Smooth muscle cell (in vitro differentiated cells): ENCODE results near the gene P2RY11. TPM values are rescaled to one million over a fixed set of nuclear protein-coding genes. Genes with fewer than 3 reads are reported as not detected.

ENCODE experiments used
- DNase-seq: peaks from one replicate; lab custom pipeline; 2025; ENCODE audit not compliant: unreplicated experiment; lab: John Stamatoyannopoulos, UW
- H2AFZ ChIP-seq: fragments of 200-600 bp; sonication (generic); 2 replicates; pipeline ENCODE4 v1.6.0; 2016; ENCODE audit warnings: antibody characterized with exemption, low read depth, mild to moderate bottlenecking
- H3F3A ChIP-seq: fragments of 200-600 bp; sonication (generic); 2 replicates; pipeline ENCODE4 v1.6.0; 2017; ENCODE audit warnings: antibody characterized with exemption, low read depth
- H3K27ac ChIP-seq: fragments of 200-600 bp; sonication (generic); 2 replicates; pipeline ENCODE4 v1.5.1; 2016; ENCODE audit warnings: low read depth, mild to moderate bottlenecking
- H3K27me3 ChIP-seq: fragments of 200-600 bp; sonication (generic); 2 replicates; pipeline ENCODE4 v1.6.1; 2016; ENCODE audit warnings: low read depth, mild to moderate bottlenecking
- H3K36me3 ChIP-seq: fragments of 200-600 bp; sonication (generic); 2 replicates; pipeline ENCODE4 v1.5.1; 2016; ENCODE audit warnings: low read depth
- H3K4me1 ChIP-seq: fragments of 200-600 bp; sonication (generic); 2 replicates; pipeline ENCODE4 v1.5.1; 2016; ENCODE audit warnings: low read depth
- H3K4me2 ChIP-seq: fragments of 200-600 bp; sonication (generic); 2 replicates; pipeline ENCODE4 v1.6.0; 2016; ENCODE audit warnings: mild to moderate bottlenecking
- H3K4me3 ChIP-seq: fragments of 200-600 bp; sonication (generic); 2 replicates; pipeline ENCODE4 v1.5.1; 2016; ENCODE audit warnings: mild to moderate bottlenecking
- H3K79me2 ChIP-seq: fragments of 200-600 bp; sonication (generic); 2 replicates; pipeline ENCODE4 v1.6.0; 2016; ENCODE audit warnings: low read depth, mild to moderate bottlenecking
- H3K9ac ChIP-seq: fragments of 200-600 bp; sonication (generic); 2 replicates; pipeline ENCODE4 v1.6.0; 2016; ENCODE audit warnings: low read depth
- H3K9me3 ChIP-seq: fragments of 200-600 bp; sonication (generic); replicated peaks from 2 replicates; pipeline ENCODE4 v1.5.1; 2016; ENCODE audit warnings: low read depth
- H4K20me1 ChIP-seq: fragments of 200-600 bp; sonication (generic); 2 replicates; pipeline ENCODE4 v1.6.0; 2016; ENCODE audit warnings: low read depth
- CTCF ChIP-seq: fragments of 200-600 bp; sonication (generic); IDR thresholded peaks from 2 replicates; pipeline ENCODE4 v1.5.1; 2017; ENCODE audit warnings: borderline replicate concordance, mild to moderate bottlenecking, antibody characterized with exemption; ENCODE audit not compliant: insufficient read depth, poor library complexity, severe bottlenecking
- WGBS: methylation state at CpG from one replicate; pipeline ENCODE4 v1.1.7; 2016; ENCODE audit warnings: low lambda C conversion rate; 5-methylcytosine and 5-hydroxymethylcytosine counted together
- polyA plus RNA-seq: library from polyadenylated mRNA; unstranded; fragments of >200 nt; fragmentation: Nextera tagmentation; extraction: Ambion mirVana; gene quantifications from 2 replicates; pipeline ENCODE4 v1.2.1, GENCODE V29; 2016
- total RNA-seq: library from RNA; depleted of rRNA; stranded (reverse); fragments of >200 nt; gene quantifications from 2 replicates; pipeline ENCODE4 v1.2.3, GENCODE V29; 2014

P2RY11 gene
- total and polyA plus RNA-seq, 2 experiments from 2014 or later: 1.5 to 3.8 TPM

DNA sequence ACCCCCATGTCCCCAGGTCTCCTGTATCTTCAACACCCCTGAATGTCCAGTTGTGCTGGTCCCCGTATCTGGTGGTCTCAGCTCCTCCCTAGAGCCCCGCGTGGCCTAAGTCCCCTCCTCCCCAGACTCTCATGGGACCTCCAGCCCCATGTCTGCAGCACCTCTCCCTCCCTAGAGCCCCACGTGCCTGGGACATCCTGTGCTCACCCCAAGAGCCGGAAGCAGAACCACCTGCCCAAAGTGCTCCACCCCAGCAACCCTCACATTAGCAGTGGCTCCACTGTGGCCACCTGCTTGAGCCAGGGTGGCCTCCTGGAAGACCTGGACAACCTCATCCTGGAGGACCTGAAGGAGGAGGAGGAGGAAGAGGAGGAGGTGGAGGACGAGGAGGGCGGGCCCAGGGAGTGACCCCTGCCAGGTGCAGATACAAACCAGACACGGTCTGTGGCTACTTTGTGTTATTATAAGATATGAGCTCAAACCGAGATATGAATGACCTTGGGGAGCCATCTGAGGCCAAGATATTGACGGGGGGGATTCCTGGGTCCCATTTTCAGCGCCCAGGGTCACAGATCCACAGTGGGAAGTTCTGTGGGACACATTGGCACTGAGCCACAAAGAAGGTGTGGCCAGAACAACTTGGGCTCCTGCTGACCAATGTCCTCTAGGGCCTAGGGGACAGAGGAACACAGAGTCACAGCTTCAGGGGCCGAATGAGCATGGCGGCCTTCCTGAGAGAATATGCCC is 19.4 kb upstream of the P2RY11 start:
- WGBS: 88% methylated on average over 13 of the region's 13 CpGs
- H3K36me3 ChIP-seq: no peaks in the 10 kb centered on the region
- TF ChIP-seq CTCF: no peak

GRCh38 chr19:10092648-10093294 is 18.7 kb upstream of the P2RY11 start:
- no peak for DNase-seq
- no peaks in the 10 kb centered on the region for H3K27me3 ChIP-seq
- H3K9ac ChIP-seq: no peak overlapping the region
- no peak for TF ChIP-seq CTCF
- H3K9me3 ChIP-seq: no peaks in the 10 kb centered on the region
- no peak overlapping the region for H3K4me3 ChIP-seq
- H3K36me3 ChIP-seq: no peaks in the 10 kb centered on the region
- no peak overlapping the region for H3K27ac ChIP-seq
- 89% methylated on average over 9 of the region's 9 CpGs for WGBS
- no peak overlapping the region for H2AFZ ChIP-seq
- peaks cover 9% of the 10 kb centered on the region for H3F3A ChIP-seq
- H3K79me2 ChIP-seq: no peaks in the 10 kb centered on the region
- H4K20me1 ChIP-seq: no peaks in the 10 kb centered on the region
- H3K4me1 ChIP-seq: no peaks in the 10 kb centered on the region
- H3K4me2 ChIP-seq: no peak overlapping the region

More for the DNA sequence above, 19.4 kb upstream of the P2RY11 start:
- Histone ChIP-seq H4K20me1 (no peaks in the 10 kb centered on the region), H3K27ac (no peak overlapping the region), H3K27me3 (no peaks in the 10 kb centered on the region), H3K4me3 (no peak overlapping the region), H3K9ac (no peak overlapping the region), H3F3A (peaks cover 9% of the 10 kb centered on the region), H3K4me1 (no peaks in the 10 kb centered on the region), H3K9me3 (no peaks in the 10 kb centered on the region), H3K79me2 (no peaks in the 10 kb centered on the region), H3K4me2 (no peak overlapping the region), H2AFZ (no peak overlapping the region)
- DNase-seq: no peak

- no peak overlapping the region for H2AFZ ChIP-seq
- H3K36me3 ChIP-seq: no peaks in the 10 kb centered on the region
- 89% methylated on average over 22 of the region's 22 CpGs for WGBS
- TF ChIP-seq CTCF: no peak
- no peaks in the 10 kb centered on the region for H3K27me3 ChIP-seq
- H3K4me1 ChIP-seq: no peaks in the 10 kb centered on the region
- no peaks in the 10 kb centered on the region for H3K9me3 ChIP-seq
- H3F3A ChIP-seq: peaks cover 9% of the 10 kb centered on the region
- H3K79me2 ChIP-seq: no peaks in the 10 kb centered on the region
- no peak overlapping the region for H3K4me2 ChIP-seq
- no peak overlapping the region for H3K27ac ChIP-seq
- no peak overlapping the region for H3K9ac ChIP-seq
- DNase-seq: no peak
- no peaks in the 10 kb centered on the region for H4K20me1 ChIP-seq
- H3K4me3 ChIP-seq: no peak overlapping the region
Observed at GRCh38 chr19:10093295-10094186, 18.0 kb upstream of the P2RY11 start.
